Smooth muscle cell (in vitro differentiated cells): ENCODE results near the gene PEAK1. TPM values are rescaled to one million over a fixed set of nuclear protein-coding genes. Genes with fewer than 3 reads are reported as not detected.
A peak's percentile ranks its signal among the peaks of the same experiment; 100 is the strongest.

Experiments
- DNase-seq: peaks from one replicate; lab custom pipeline; 2025; ENCODE audit not compliant: unreplicated experiment; lab: John Stamatoyannopoulos, UW
- H2AFZ ChIP-seq: fragments of 200-600 bp; sonication (generic); 2 replicates; pipeline ENCODE4 v1.6.0; 2016; ENCODE audit warnings: antibody characterized with exemption, low read depth, mild to moderate bottlenecking
- H3F3A ChIP-seq: fragments of 200-600 bp; sonication (generic); 2 replicates; pipeline ENCODE4 v1.6.0; 2017; ENCODE audit warnings: antibody characterized with exemption, low read depth
- H3K27ac ChIP-seq: fragments of 200-600 bp; sonication (generic); 2 replicates; pipeline ENCODE4 v1.5.1; 2016; ENCODE audit warnings: low read depth, mild to moderate bottlenecking
- H3K27me3 ChIP-seq: fragments of 200-600 bp; sonication (generic); 2 replicates; pipeline ENCODE4 v1.6.1; 2016; ENCODE audit warnings: low read depth, mild to moderate bottlenecking
- H3K36me3 ChIP-seq: fragments of 200-600 bp; sonication (generic); 2 replicates; pipeline ENCODE4 v1.5.1; 2016; ENCODE audit warnings: low read depth
- H3K4me1 ChIP-seq: fragments of 200-600 bp; sonication (generic); 2 replicates; pipeline ENCODE4 v1.5.1; 2016; ENCODE audit warnings: low read depth
- H3K4me2 ChIP-seq: fragments of 200-600 bp; sonication (generic); 2 replicates; pipeline ENCODE4 v1.6.0; 2016; ENCODE audit warnings: mild to moderate bottlenecking
- H3K4me3 ChIP-seq: fragments of 200-600 bp; sonication (generic); 2 replicates; pipeline ENCODE4 v1.5.1; 2016; ENCODE audit warnings: mild to moderate bottlenecking
- H3K79me2 ChIP-seq: fragments of 200-600 bp; sonication (generic); 2 replicates; pipeline ENCODE4 v1.6.0; 2016; ENCODE audit warnings: low read depth, mild to moderate bottlenecking
- H3K9ac ChIP-seq: fragments of 200-600 bp; sonication (generic); 2 replicates; pipeline ENCODE4 v1.6.0; 2016; ENCODE audit warnings: low read depth
- H3K9me3 ChIP-seq: fragments of 200-600 bp; sonication (generic); replicated peaks from 2 replicates; pipeline ENCODE4 v1.5.1; 2016; ENCODE audit warnings: low read depth
- H4K20me1 ChIP-seq: fragments of 200-600 bp; sonication (generic); 2 replicates; pipeline ENCODE4 v1.6.0; 2016; ENCODE audit warnings: low read depth
- CTCF ChIP-seq: fragments of 200-600 bp; sonication (generic); IDR thresholded peaks from 2 replicates; pipeline ENCODE4 v1.5.1; 2017; ENCODE audit warnings: borderline replicate concordance, mild to moderate bottlenecking, antibody characterized with exemption; ENCODE audit not compliant: insufficient read depth, poor library complexity, severe bottlenecking
- WGBS: methylation state at CpG from one replicate; pipeline ENCODE4 v1.1.7; 2016; ENCODE audit warnings: low lambda C conversion rate; 5-methylcytosine and 5-hydroxymethylcytosine counted together
- polyA plus RNA-seq: library from polyadenylated mRNA; unstranded; fragments of >200 nt; fragmentation: Nextera tagmentation; extraction: Ambion mirVana; gene quantifications from 2 replicates; pipeline ENCODE4 v1.2.1, GENCODE V29; 2016
- total RNA-seq: library from RNA; depleted of rRNA; stranded (reverse); fragments of >200 nt; gene quantifications from 2 replicates; pipeline ENCODE4 v1.2.3, GENCODE V29; 2014

The PEAK1 gene
- total and polyA plus RNA-seq, 2 experiments from 2014 or later: 5.6 to 21.9 TPM

GRCh38 chr15:77143191-77143590 is 276.7 kb downstream of the PEAK1 start:
- Histone ChIP-seq H2AFZ (no peak overlapping the region), H3K9ac (no peak overlapping the region), H3K36me3 (peaks cover 20% of the 10 kb centered on the region), H3K9me3 (peaks cover 16% of the 10 kb centered on the region), H3K4me1 (peaks cover 11% of the 10 kb centered on the region), H3K4me2 (peak overlapping the region; percentile 70), H3K27me3 (no peaks in the 10 kb centered on the region), H3K27ac (peak overlapping the region; percentile 91), H3F3A (peaks cover 28% of the 10 kb centered on the region), H3K79me2 (peaks cover 16% of the 10 kb centered on the region), H4K20me1 (peaks cover 3% of the 10 kb centered on the region), H3K4me3 (no peak overlapping the region)
- no peak for DNase-seq
- 92% methylated on average over 7 of the region's 7 CpGs for WGBS
- no peak for TF ChIP-seq CTCF

GRCh38 chr15:77140220-77140619 is 279.7 kb downstream of the PEAK1 start:
- 95% methylated on average over 1 of the region's 1 CpG for WGBS
- no peak for TF ChIP-seq CTCF
- Histone ChIP-seq H3F3A (peaks cover 13% of the 10 kb centered on the region), H4K20me1 (peaks cover 3% of the 10 kb centered on the region), H3K27ac (no peak overlapping the region), H3K27me3 (no peaks in the 10 kb centered on the region), H3K9me3 (peaks cover 16% of the 10 kb centered on the region), H3K36me3 (peaks cover 20% of the 10 kb centered on the region), H3K4me2 (no peak overlapping the region), H3K79me2 (peaks cover 16% of the 10 kb centered on the region), H3K4me1 (peaks cover 11% of the 10 kb centered on the region), H3K4me3 (no peak overlapping the region), H3K9ac (no peak overlapping the region), H2AFZ (no peak overlapping the region)
- no peak for DNase-seq

- H4K20me1 ChIP-seq: peaks cover 2% of the 10 kb centered on the region
- H3K27me3 ChIP-seq: no peaks in the 10 kb centered on the region
- H2AFZ ChIP-seq: no peak overlapping the region
- H3K36me3 ChIP-seq: peaks cover 20% of the 10 kb centered on the region
- peaks cover 16% of the 10 kb centered on the region for H3K9me3 ChIP-seq
- H3K4me2 ChIP-seq: no peak overlapping the region
- H3K4me1 ChIP-seq: peaks cover 9% of the 10 kb centered on the region
- peaks cover 16% of the 10 kb centered on the region for H3K79me2 ChIP-seq
- no peak for DNase-seq
- no peak overlapping the region for H3K4me3 ChIP-seq
- TF ChIP-seq CTCF: no peak
- H3F3A ChIP-seq: peaks cover 10% of the 10 kb centered on the region
- no peak overlapping the region for H3K9ac ChIP-seq
- WGBS: 74% methylated on average over 2 of the region's 2 CpGs
- no peak overlapping the region for H3K27ac ChIP-seq
These were observed 280.6 kb downstream of the PEAK1 start for GRCh38 chr15:77139312-77139711.

- no peak overlapping the region for H2AFZ ChIP-seq
- no peaks in the 10 kb centered on the region for H3K4me1 ChIP-seq
- no peak overlapping the region for H3K4me3 ChIP-seq
- DNase-seq: no peak
- no peak overlapping the region for H3K4me2 ChIP-seq
- WGBS: 94% methylated on average over 2 of the region's 2 CpGs
- H4K20me1 ChIP-seq: no peaks in the 10 kb centered on the region
- H3K79me2 ChIP-seq: peaks cover 16% of the 10 kb centered on the region
- no peak overlapping the region for H3K9ac ChIP-seq
- H3K36me3 ChIP-seq: peaks cover 20% of the 10 kb centered on the region
- peaks cover 2% of the 10 kb centered on the region for H3F3A ChIP-seq
- peaks cover 16% of the 10 kb centered on the region for H3K9me3 ChIP-seq
- no peaks in the 10 kb centered on the region for H3K27me3 ChIP-seq
- no peak for TF ChIP-seq CTCF
- no peak overlapping the region for H3K27ac ChIP-seq
These were observed 281.8 kb downstream of the PEAK1 start for GRCh38 chr15:77138167-77138522.
